Measurements from ENCODE around the gene CRCP.

DNA sequence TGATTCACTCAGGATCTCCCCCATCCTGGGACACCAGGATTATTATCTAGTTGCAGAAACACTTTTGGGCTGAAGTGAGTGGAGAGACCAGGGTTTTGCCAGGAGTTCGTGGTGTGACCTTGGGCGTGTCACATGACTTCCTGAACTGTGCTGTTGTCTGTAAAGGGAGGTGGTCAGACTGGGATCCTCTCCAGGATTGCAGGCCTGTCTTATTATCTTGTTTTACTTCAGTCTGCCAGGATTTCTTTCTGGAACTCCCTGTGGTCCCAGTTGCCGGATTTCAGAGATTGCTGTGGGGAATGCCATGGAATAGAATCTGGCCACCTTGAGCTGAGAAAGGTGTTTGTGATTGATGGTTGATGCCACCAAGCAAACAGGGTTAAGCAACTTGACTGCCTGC lies 35.8 kb downstream of the CRCP start:
- TF ChIP-seq, protein P1, sequence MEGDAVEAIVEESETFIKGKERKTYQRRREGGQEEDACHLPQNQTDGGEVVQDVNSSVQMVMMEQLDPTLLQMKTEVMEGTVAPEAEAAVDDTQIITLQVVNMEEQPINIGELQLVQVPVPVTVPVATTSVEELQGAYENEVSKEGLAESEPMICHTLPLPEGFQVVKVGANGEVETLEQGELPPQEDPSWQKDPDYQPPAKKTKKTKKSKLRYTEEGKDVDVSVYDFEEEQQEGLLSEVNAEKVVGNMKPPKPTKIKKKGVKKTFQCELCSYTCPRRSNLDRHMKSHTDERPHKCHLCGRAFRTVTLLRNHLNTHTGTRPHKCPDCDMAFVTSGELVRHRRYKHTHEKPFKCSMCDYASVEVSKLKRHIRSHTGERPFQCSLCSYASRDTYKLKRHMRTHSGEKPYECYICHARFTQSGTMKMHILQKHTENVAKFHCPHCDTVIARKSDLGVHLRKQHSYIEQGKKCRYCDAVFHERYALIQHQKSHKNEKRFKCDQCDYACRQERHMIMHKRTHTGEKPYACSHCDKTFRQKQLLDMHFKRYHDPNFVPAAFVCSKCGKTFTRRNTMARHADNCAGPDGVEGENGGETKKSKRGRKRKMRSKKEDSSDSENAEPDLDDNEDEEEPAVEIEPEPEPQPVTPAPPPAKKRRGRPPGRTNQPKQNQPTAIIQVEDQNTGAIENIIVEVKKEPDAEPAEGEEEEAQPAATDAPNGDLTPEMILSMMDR (IDR thresholded peaks at IDR 0.05; ENCODE audit: insufficient read depth, low read depth, low read length): no peak
- TF ChIP-seq EZH2 (IDR thresholded peaks at IDR 0.05; ENCODE audit: insufficient read depth, low read length): no peak

All from astrocyte (in vitro differentiated cells and primary cell).